ENCODE measurements around the gene ZP1. TPM values are rescaled to one million over a fixed set of nuclear protein-coding genes. Genes with fewer than 3 reads are reported as not detected.

The ZP1 gene
- total and polyA plus RNA-seq, 10 of the 15 experiments (the other 5 are each of a cell fraction or from before 2014, with no cell fraction given) = not detected

GRCh38 chr11:60916669-60917206, 49.4 kb downstream of the ZP1 start:
- TF ChIP-seq SMARCA5 (IDR thresholded peaks at IDR 0.05) (no peak), YY1 (IDR thresholded peaks at IDR 0.05; ENCODE audit: low read depth, low read length) (no peak), EED (IDR thresholded peaks at IDR 0.05; ENCODE audit: low read depth) (no peak), MTA2 (IDR thresholded peaks at IDR 0.05; ENCODE audit: low read depth) (no peak), NRF1 (conservative IDR thresholded peaks at IDR 0.05; ENCODE audit: low read depth, low read length) (no peak)
- BruUV-seq (replicated peaks) = no TSS peak
- peak overlapping the region; percentile 32 for H3K4me2 ChIP-seq (ENCODE audit: control insufficient read depth, insufficient read depth)
- SMC1A ChIA-PET (ENCODE audit: uncharacterized antibody, unreplicated experiment) = interaction anchor here (1.2 to 5.9 kb wide), 9 partner anchors 11 to 141 kb away, joined by 3 to 76 read pairs (median 9); partner anchors contain the start of genes CD6 and SLC15A3
- no peak overlapping the region for H3K27ac ChIP-seq (ENCODE audit: control insufficient read depth, insufficient read depth)
- H3K36me3 ChIP-seq (ENCODE audit: control insufficient read depth in 2 of 2, insufficient read depth in 2 of 2, low read length in 1 of 2) = peaks cover 13 to 17% of the 10 kb centered on the region in 2 experiments
- no peak overlapping the region; the same call in 1 of the 2 replicates for H3K4me3 ChIP-seq
- peaks cover 38% of the 10 kb centered on the region for H3K79me2 ChIP-seq (ENCODE audit: control insufficient read depth, insufficient read depth, low read length)
- no peaks in the 10 kb centered on the region for H3K9me3 ChIP-seq (replicated peaks; ENCODE audit: control insufficient read depth, insufficient read depth, low read length)
- CTCF ChIA-PET = interaction anchor here (1.2 to 4.4 kb wide), 11 partner anchors 13 to 212 kb away, joined by 4 to 46 read pairs (median 12); no protein-coding TSS in a partner anchor
- RAD21 ChIA-PET (ENCODE audit: unreplicated experiment) = interaction anchor here (0.8 to 2.2 kb wide), 4 partner anchors 15 to 149 kb away, joined by 3 to 14 read pairs (median 4); no protein-coding TSS in a partner anchor
- DNase-seq (ENCODE audit: low read depth, low spot score) = no peak
- peaks cover 41% of the 10 kb centered on the region for H3K4me1 ChIP-seq (ENCODE audit: control insufficient read depth, insufficient read depth, low read length)
- POLR2A ChIA-PET = interaction anchor here (1.0 to 2.4 kb wide), 3 partner anchors 10 to 34 kb away, joined by 3 to 6 read pairs (median 5); no protein-coding TSS in a partner anchor
- ATAC-seq = no peak
- no peaks in the 10 kb centered on the region for H3K27me3 ChIP-seq (replicated peaks in 1 of 2; ENCODE audit: control insufficient read depth in 2 of 2, insufficient read depth in 2 of 2, low read length in 1 of 2)
- H3K9ac ChIP-seq (ENCODE audit: control insufficient read depth, insufficient read depth, low read length) = no peak overlapping the region
- 63% methylated on average over 3 of the region's 3 CpGs for WGBS (ENCODE audit: insufficient coverage, insufficient replicate concordance, low lambda C conversion rate, missing lambda C conversion rate)
- no peak overlapping the region for H2AFZ ChIP-seq (ENCODE audit: control insufficient read depth, low read depth, low read length)
- intact Hi-C loops (cut with micrococcal nuclease; ENCODE audit: unreplicated experiment) (no loop called here), in situ Hi-C loops (cut with MboI) (no loop called here)
- no peaks in the 10 kb centered on the region for H4K20me1 ChIP-seq (ENCODE audit: control insufficient read depth, insufficient read depth)
- no peak for FAIRE-seq

GRCh38 chr11:60917267-60917666, 49.9 kb downstream of the ZP1 start:
- WGBS (ENCODE audit: insufficient coverage, insufficient replicate concordance, low lambda C conversion rate, missing lambda C conversion rate) = 100% methylated on average over 1 of the region's 1 CpG
- intact Hi-C loops (cut with micrococcal nuclease; ENCODE audit: unreplicated experiment) (no loop called here), in situ Hi-C loops (cut with MboI) (no loop called here)
- H3K36me3 ChIP-seq (ENCODE audit: control insufficient read depth in 2 of 2, insufficient read depth in 2 of 2, low read length in 1 of 2) = peaks cover 17 to 18% of the 10 kb centered on the region in 2 experiments
- ATAC-seq (no peak), DNase-seq (ENCODE audit: low read depth, low spot score) (no peak), FAIRE-seq (no peak)
- ChIA-PET CTCF (interaction anchor here (1.8 to 2.9 kb wide), 4 partner anchors 13 to 212 kb away, joined by 4 to 30 read pairs (median 16); no protein-coding TSS in a partner anchor), RAD21 (ENCODE audit: unreplicated experiment) (interaction anchor here (0.8 to 2.2 kb wide), 2 partner anchors 31 to 90 kb away, joined by 3 to 6 read pairs; no protein-coding TSS in a partner anchor), SMC1A (ENCODE audit: uncharacterized antibody, unreplicated experiment) (interaction anchor here (1.0 to 5.9 kb wide), 5 partner anchors 12 to 53 kb away, joined by 3 to 76 read pairs (median 4); partner anchors contain the start of genes CD6 and SLC15A3), POLR2A (interaction anchor here (1.0 to 2.4 kb wide), 3 partner anchors 9 to 33 kb away, joined by 3 to 6 read pairs (median 5); no protein-coding TSS in a partner anchor)
- H3K4me2 ChIP-seq (ENCODE audit: control insufficient read depth, insufficient read depth) = no peak overlapping the region
- no peak overlapping the region for H2AFZ ChIP-seq (ENCODE audit: control insufficient read depth, low read depth, low read length)
- H3K4me3 ChIP-seq = no peak overlapping the region; the same call in 1 of the 2 replicates
- BruUV-seq (replicated peaks) = no TSS peak
- H3K27me3 ChIP-seq (replicated peaks in 1 of 2; ENCODE audit: control insufficient read depth in 2 of 2, insufficient read depth in 2 of 2, low read length in 1 of 2) = no peaks in the 10 kb centered on the region
- no peak overlapping the region for H3K27ac ChIP-seq (ENCODE audit: control insufficient read depth, insufficient read depth)
- H3K4me1 ChIP-seq (ENCODE audit: control insufficient read depth, insufficient read depth, low read length) = peaks cover 36% of the 10 kb centered on the region
- no peak overlapping the region for H3K9ac ChIP-seq (ENCODE audit: control insufficient read depth, insufficient read depth, low read length)
- peaks cover 38% of the 10 kb centered on the region for H3K79me2 ChIP-seq (ENCODE audit: control insufficient read depth, insufficient read depth, low read length)
- H4K20me1 ChIP-seq (ENCODE audit: control insufficient read depth, insufficient read depth) = no peaks in the 10 kb centered on the region
- H3K9me3 ChIP-seq (replicated peaks; ENCODE audit: control insufficient read depth, insufficient read depth, low read length) = no peaks in the 10 kb centered on the region
- TF ChIP-seq RELA (IDR thresholded peaks at IDR 0.05; ENCODE audit: borderline replicate concordance, partially characterized antibody) = no peak
- TF ChIP-seq ELK1 (IDR thresholded peaks at IDR 0.05; ENCODE audit: low read depth, low read length) = no peak
- TF ChIP-seq E4F1 (IDR thresholded peaks at IDR 0.05; ENCODE audit: borderline replicate concordance, partially characterized antibody) = no peak
- no peak for TF ChIP-seq POLR2A (IDR thresholded peaks at IDR 0.05; ENCODE audit: low read depth, low read length)
- no peak for TF ChIP-seq MTA3 (IDR thresholded peaks at IDR 0.05; ENCODE audit: borderline replicate concordance, low read length)
- no peak for TF ChIP-seq ATF3 (IDR thresholded peaks at IDR 0.05; ENCODE audit: borderline replicate concordance, extremely low read depth, low read depth, low read length)
- TF ChIP-seq ZNF274 (IDR thresholded peaks at IDR 0.05; ENCODE audit: insufficient read depth, insufficient read length) = no peak
- TF ChIP-seq TBL1XR1 (IDR thresholded peaks at IDR 0.05; ENCODE audit: low read depth, low read length) = no peak
